Astrocyte of the cerebellum (primary cell): ENCODE measurements around the gene ETAA1.

Experiments
- DNase-seq: peaks from one replicate; pipeline ENCODE4 v3.0.0-alpha.2; 2011; ENCODE audit warnings: low read depth
- H3K4me3 ChIP-seq: 2 replicates; pipeline ENCODE4 v1.5.1; 2011; ENCODE audit warnings: mild to moderate bottlenecking, low read depth, low read length, moderate library complexity
- in situ Hi-C: cut with HindIII; loops from 2 replicates; pipeline ENCODE4 v1.10.0; 2017; ENCODE audit warnings: low sequenced_read_pairs
- TF ChIP-seq, protein P1 (sequence below): IDR thresholded peaks from 2 replicates; pipeline ENCODE4 v1.5.1; 2012; ENCODE audit warnings: low read length, low read depth, moderate library complexity, mild to moderate bottlenecking; ENCODE audit errors: missing control alignments

The ETAA1 gene

DNA sequence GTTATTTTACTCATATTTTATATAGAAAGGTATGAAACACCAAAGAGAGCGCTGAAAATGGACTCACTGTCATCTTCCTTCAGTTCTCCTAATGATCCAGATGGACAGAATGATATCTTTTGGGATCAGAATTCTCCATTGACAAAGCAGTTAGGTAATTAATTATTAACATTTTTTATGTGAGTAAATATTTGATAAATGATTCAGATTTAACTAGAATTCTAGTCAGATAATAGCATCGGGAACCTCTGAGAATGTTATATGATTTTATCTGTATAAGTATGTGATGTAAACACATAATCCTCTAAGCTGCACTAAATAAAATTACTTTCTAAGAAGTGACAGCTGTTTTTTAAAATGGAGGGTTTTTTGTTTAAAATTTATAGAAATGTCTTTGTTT lies 2.0 kb downstream of the ETAA1 start:
- in situ Hi-C loops = no loop called here
- DNase-seq = no peak
- TF ChIP-seq, protein P1, sequence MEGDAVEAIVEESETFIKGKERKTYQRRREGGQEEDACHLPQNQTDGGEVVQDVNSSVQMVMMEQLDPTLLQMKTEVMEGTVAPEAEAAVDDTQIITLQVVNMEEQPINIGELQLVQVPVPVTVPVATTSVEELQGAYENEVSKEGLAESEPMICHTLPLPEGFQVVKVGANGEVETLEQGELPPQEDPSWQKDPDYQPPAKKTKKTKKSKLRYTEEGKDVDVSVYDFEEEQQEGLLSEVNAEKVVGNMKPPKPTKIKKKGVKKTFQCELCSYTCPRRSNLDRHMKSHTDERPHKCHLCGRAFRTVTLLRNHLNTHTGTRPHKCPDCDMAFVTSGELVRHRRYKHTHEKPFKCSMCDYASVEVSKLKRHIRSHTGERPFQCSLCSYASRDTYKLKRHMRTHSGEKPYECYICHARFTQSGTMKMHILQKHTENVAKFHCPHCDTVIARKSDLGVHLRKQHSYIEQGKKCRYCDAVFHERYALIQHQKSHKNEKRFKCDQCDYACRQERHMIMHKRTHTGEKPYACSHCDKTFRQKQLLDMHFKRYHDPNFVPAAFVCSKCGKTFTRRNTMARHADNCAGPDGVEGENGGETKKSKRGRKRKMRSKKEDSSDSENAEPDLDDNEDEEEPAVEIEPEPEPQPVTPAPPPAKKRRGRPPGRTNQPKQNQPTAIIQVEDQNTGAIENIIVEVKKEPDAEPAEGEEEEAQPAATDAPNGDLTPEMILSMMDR = no peak
- H3K4me3 ChIP-seq = no peak overlapping the region

DNA sequence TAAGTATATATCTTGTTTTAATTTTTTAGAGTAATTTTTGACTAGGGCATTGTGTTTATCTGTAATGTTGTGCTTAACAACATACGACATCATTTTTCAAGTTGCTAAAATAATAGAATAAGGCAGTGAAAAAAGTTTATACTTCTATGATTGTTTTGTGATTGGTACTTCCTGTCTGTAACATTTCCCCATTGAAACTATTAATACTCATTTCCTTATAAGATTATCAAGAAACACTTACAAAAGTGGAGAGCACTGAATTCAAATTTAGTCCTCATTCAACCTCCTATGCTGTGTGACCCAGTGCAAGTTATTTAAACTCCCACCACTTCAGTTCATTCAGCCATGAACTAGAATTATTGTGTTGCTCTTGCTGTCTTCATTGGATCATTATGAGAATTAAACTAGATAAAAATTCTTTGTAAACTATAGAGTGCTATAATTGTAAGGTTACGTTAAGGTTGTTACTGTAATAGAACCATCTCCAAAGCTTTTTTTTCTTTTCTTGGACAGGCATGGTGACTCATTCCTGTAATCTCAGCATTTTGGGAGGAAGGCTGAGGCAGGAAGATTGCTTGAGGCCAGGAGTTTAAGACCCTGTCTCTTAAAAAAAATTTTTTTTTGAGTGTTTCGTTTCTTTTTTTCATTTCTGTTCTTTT lies 2.8 kb downstream of the ETAA1 start:
- H3K4me3 ChIP-seq = no peak overlapping the region
- TF ChIP-seq, protein P1 = no peak
- DNase-seq = no peak
- in situ Hi-C loops = no loop called here

- TF ChIP-seq, protein P1 = no peak
- in situ Hi-C loops = no loop called here
- H3K4me3 ChIP-seq = no peak overlapping the region
- DNase-seq = no peak
Observed at GRCh38 chr2:67400560-67401485, 3.7 kb downstream of the ETAA1 start.

DNA sequence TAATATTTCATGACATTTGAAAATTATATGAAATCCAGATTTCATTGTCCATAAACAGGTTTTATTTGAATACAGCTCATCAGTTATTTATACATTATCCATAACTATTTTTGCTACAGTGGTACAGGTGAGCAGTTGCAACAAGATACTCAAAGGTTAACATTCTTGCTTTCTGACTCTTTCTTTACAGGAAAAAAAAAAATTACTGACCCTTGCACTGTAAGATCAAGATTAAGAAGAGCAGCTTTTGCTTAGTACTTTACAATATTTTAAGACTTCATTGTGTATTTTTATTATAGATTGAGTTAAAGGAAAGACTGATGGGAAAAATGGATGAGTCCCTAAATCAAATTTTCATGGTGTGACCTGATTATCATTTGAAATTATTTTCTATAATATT lies 11.2 kb downstream of the ETAA1 start:
- no peak for DNase-seq
- in situ Hi-C loops = no loop called here
- no peak overlapping the region for H3K4me3 ChIP-seq
- TF ChIP-seq, protein P1 = no peak

DNA sequence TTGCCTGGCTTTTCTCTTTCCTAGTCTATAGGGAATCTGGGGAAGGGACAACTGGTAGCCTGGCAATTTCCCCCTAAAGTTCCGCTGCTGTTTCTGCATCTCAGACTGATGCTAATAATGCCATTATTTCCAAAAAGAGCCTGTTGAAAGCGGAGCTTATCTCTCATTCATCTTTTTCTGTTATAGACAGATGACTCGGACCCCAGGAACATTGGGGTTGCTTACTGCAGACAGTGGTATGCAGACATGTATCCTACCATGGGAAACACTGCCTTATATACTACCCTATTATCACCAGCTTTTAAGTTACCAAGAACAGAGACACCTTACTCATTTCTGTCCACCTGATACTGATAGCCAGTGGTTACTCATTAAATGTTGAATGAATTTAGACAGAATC lies 15.3 kb downstream of the ETAA1 start:
- no peak overlapping the region for H3K4me3 ChIP-seq
- no peak for DNase-seq
- in situ Hi-C loops = no loop called here
- TF ChIP-seq, protein P1 = no peak

DNA sequence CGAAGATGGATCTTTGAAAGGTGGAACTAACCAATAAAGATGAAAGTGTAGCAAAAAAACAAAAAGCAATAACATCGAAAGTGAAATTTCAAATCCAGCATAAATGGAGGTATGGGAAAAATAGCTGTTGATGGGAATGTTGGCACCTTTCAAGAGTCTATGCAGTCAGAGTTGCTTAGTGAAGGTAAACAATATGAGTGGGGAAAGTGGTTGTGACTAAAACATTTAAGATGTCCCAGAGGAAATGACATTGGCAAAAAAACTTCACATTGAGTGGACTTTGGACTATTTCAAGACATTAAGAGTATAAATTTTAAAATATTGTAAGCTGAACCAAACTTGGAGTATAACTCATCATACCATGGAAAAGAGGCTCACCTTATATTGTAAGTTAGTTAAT lies 17.7 kb downstream of the ETAA1 start:
- DNase-seq = no peak
- TF ChIP-seq, protein P1 = no peak
- H3K4me3 ChIP-seq = no peak overlapping the region
- in situ Hi-C loops = no loop called here
